Mesendoderm (in vitro differentiated cells): ENCODE measurements around the gene TMPRSS9.
A peak's percentile ranks its signal among the peaks of the same experiment; 100 is the strongest.
"Not testable (repeated sequence)": the region's sequence is repeated elsewhere in the genome, so short reads cannot be mapped to it uniquely, and the experiment has no call there.

ENCODE experiments used
- DNase-seq: peaks from one replicate; pipeline ENCODE4 v3.0.0; 2013
- H2AK5ac ChIP-seq: 2 replicates; pipeline ENCODE4 v1.6.1; 2013; ENCODE audit warnings: low read length, inconsistent platforms
- H2BK120ac ChIP-seq: 2 replicates; pipeline ENCODE4 v1.6.1; 2013; ENCODE audit warnings: low read depth, mild to moderate bottlenecking, low read length, moderate library complexity, mixed read lengths
- H2BK15ac ChIP-seq: replicated peaks from 2 replicates; pipeline ENCODE4 v1.6.1; 2013; ENCODE audit warnings: low read depth, mild to moderate bottlenecking, moderate library complexity
- H2BK5ac ChIP-seq: 2 replicates; pipeline ENCODE4 v1.6.1; 2013; ENCODE audit warnings: low read length, inconsistent platforms
- H3K18ac ChIP-seq: 2 replicates; pipeline ENCODE4 v1.6.1; 2013; ENCODE audit warnings: mild to moderate bottlenecking, low read length, mixed read lengths
- H3K23ac ChIP-seq: one replicate; pipeline ENCODE4 v1.6.1; 2013; ENCODE audit warnings: low read length
- H3K27ac ChIP-seq: 2 replicates; pipeline ENCODE4 v1.5.1; 2013; ENCODE audit warnings: low read depth, mild to moderate bottlenecking, inconsistent platforms, low read length, moderate library complexity
- H3K27me3 ChIP-seq: 2 replicates; pipeline ENCODE4 v1.6.1; 2013; ENCODE audit warnings: low read length, control low read depth, mild to moderate bottlenecking, inconsistent platforms; ENCODE audit not compliant: insufficient read depth, poor library complexity
- H3K36me3 ChIP-seq: 2 replicates; pipeline ENCODE4 v1.6.1; 2013; ENCODE audit warnings: low read length, inconsistent platforms; ENCODE audit not compliant: control insufficient read depth, insufficient read depth
- H3K4ac ChIP-seq: one replicate; pipeline ENCODE4 v1.6.1; 2013; ENCODE audit warnings: low read depth, mild to moderate bottlenecking, low read length, moderate library complexity
- H3K4me1 ChIP-seq: 2 replicates; pipeline ENCODE4 v1.6.1; 2013; ENCODE audit warnings: low read depth, low read length, inconsistent platforms; ENCODE audit not compliant: control insufficient read depth
- H3K4me2 ChIP-seq: 2 replicates; pipeline ENCODE4 v1.6.1; 2013; ENCODE audit warnings: low read length
- H3K4me3 ChIP-seq: 2 replicates; pipeline ENCODE4 v1.5.1; 2013; ENCODE audit warnings: mild to moderate bottlenecking, low read length
- H3K56ac ChIP-seq: one replicate; pipeline ENCODE4 v1.6.1; 2013; ENCODE audit warnings: low read length
- H3K79me1 ChIP-seq: 2 replicates; pipeline ENCODE4 v1.6.1; 2013; ENCODE audit warnings: low read length, inconsistent platforms
- H3K79me2 ChIP-seq: 2 replicates; pipeline ENCODE4 v1.6.1; 2013; ENCODE audit warnings: mild to moderate bottlenecking, low read length; ENCODE audit not compliant: control insufficient read depth, insufficient read depth
- H3K9ac ChIP-seq: 2 replicates; pipeline ENCODE4 v1.6.1; 2013; ENCODE audit warnings: low read length, inconsistent platforms
- H4K5ac ChIP-seq: one replicate; pipeline ENCODE4 v1.6.1; 2013; ENCODE audit warnings: low read length
- H4K8ac ChIP-seq: one replicate; pipeline ENCODE4 v1.6.1; 2013; ENCODE audit warnings: low read depth, mild to moderate bottlenecking, control low read depth, low read length, moderate library complexity
- WGBS: extraction: QIAGEN DNeasy Blood & Tissue Kit; methylation state at CpG from one replicate; pipeline ENCODE4 v1.1.7; 2013; ENCODE audit warnings: low lambda C conversion rate, missing lambda C conversion rate; ENCODE audit not compliant: insufficient coverage; ENCODE audit errors: extremely low coverage; 5-methylcytosine and 5-hydroxymethylcytosine counted together

Gene TMPRSS9

DNA sequence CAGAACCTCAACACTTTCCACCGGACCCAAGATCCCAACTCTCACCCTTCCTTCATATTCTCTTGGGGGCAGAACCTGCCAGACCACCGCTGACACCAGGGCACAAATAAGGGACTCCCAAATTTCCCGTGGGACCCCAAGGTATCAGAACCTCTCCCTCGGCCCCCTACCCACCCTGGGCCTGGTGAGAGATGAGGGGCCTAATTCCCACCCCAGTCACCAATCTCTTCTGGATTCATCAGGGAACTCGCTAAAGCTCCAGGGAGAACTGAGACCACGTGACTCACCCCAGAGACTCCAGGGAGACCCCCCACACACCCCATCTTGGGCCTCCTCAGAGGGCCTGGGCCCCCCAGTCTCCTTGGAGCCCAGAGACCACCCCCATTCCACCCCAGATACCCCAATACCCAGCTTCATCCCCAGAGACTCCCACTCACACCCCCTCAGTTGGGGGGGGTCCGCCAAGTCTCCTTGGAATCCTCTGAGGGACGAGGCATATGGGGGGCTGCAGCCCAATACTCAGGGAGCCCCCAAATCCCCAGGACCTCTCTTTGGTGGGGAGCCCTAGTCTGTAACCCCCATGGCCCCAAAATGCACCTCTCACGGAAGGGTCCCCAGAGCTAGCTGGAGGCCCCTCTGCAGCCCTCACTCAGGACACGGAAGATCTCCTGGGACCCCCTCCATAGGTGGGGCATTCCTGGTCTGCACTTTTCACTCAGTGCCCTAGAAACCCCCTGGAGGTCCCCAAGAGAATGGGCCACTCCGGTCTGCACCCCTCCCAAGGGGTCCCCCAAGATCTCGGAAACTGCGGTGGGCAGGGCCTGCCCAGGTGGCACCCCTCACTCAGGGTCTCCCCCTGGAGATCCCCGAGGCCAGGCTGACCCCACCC, 95.1 kb downstream of the TMPRSS9 start:
- Histone ChIP-seq H3K79me1 (peaks cover 9% of the 10 kb centered on the region), H3K4me1 (no peaks in the 10 kb centered on the region), H3K27me3 (no peaks in the 10 kb centered on the region), H3K23ac (no peak overlapping the region), H2BK15ac (no peak overlapping the region), H3K4me3 (peak overlapping the region; percentile 97), H2BK120ac (no peak overlapping the region), H3K18ac (peak overlapping the region; percentile 98), H2AK5ac (no peak overlapping the region), H3K9ac (peak overlapping the region; percentile 98), H4K8ac (no peak overlapping the region), H3K36me3 (no peaks in the 10 kb centered on the region), H3K27ac (no peak overlapping the region), H3K4me2 (peak overlapping the region; percentile 85), H3K79me2 (peaks cover 62% of the 10 kb centered on the region), H3K56ac (peak overlapping the region; percentile 98), H3K4ac (peak overlapping the region; percentile 100), H4K5ac (no peak overlapping the region), H2BK5ac (no peak overlapping the region)
- no CpG with 5 or more reads among the region's 14 CpGs for WGBS
- DNase-seq, result no peak

DNA sequence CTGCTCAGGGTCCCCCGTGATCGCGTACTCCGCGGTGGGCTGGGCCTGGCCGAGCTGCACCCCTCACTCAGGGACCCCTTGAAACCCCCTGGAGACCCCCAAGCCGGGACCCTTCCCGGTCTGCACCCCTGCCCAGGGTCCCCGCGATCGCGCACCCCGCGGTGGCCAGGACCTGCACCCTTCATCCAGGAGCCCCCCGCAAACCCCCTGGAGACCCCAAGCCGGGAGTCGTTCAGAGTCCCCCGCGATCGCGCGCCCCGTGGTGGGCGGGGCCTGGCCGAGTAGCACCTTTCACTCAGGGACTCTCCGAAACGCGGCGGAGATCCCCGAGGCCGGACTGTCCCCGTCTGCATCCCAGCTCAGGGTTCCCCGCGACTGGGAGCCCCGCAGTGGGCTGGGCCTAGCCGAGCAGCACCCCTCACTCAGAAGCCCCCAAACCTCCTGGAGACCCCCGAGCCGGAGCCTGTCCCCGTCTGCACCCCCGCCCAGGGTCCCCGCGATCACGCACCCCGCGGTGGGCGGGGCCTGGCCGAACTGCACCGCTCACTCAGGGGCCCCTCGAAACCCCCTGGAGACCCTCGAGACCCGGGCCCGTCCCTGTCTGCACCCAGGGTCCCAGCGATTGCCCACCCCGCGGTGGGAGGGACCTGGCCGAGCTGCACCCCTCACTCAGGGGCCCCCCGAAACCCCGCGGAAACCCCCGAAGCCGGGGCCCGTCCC, 95.9 kb downstream of the TMPRSS9 start:
- Histone ChIP-seq H4K8ac (peak overlapping the region; percentile 91), H3K23ac (peak overlapping the region; percentile 66), H3K27ac (peak overlapping the region; percentile 63), H3K4me2 (peak overlapping the region; percentile 85), H3K56ac (peak overlapping the region; percentile 98), H2BK15ac (no peak overlapping the region), H3K9ac (peak overlapping the region; percentile 98), H3K18ac (peak overlapping the region; percentile 98), H3K27me3 (no peaks in the 10 kb centered on the region), H3K4me3 (peak overlapping the region; percentile 97), H3K4me1 (no peaks in the 10 kb centered on the region), H2AK5ac (no peak overlapping the region), H3K79me2 (peaks cover 55% of the 10 kb centered on the region), H2BK120ac (peak overlapping the region; percentile 95), H3K4ac (peak overlapping the region; percentile 100), H3K79me1 (peaks cover 9% of the 10 kb centered on the region), H2BK5ac (no peak overlapping the region), H3K36me3 (no peaks in the 10 kb centered on the region), H4K5ac (no peak overlapping the region)
- no CpG with 5 or more reads among the region's 62 CpGs for WGBS
- DNase-seq, result no peak

DNA sequence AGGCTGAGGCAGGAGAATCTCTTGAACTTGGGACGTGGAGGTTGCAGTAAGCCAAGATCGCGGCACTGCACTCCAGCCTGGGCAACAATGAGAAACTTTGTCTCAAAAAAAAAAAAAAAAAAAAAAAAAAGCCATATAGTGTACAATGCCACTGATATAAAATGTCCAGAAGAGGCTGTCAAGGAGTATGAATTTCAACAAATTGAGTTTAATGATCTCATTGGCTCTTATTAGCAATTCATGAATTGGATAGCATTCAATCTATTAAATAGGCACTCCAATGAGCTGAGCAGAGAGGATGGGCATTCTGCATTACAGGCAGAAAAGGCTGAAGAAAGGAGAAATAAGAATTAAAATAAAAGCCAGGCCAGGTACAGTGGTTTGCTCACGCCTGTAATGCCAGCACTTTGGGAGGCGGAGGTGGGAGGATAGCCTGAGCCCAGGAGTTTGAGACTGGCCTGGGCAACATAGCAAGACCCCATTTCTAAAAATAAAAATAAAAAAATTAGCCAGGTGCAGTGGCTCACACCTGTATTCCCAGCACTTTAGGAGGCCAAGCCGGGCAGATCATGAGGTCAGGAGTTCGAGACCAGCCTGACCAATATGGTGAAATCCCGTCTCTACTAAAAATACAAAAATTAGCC, 97.5 kb downstream of the TMPRSS9 start:
- Histone ChIP-seq H3K27me3 (no peaks in the 10 kb centered on the region), H2BK5ac (no peak overlapping the region), H4K5ac (no peak overlapping the region), H3K9ac (no peak overlapping the region), H2AK5ac (no peak overlapping the region), H4K8ac (no peak overlapping the region), H3K4ac (no peak overlapping the region), H3K4me3 (no peak overlapping the region), H3K79me1 (peaks cover 5% of the 10 kb centered on the region), H3K4me2 (no peak overlapping the region), H2BK15ac (no peak overlapping the region), H3K36me3 (no peaks in the 10 kb centered on the region), H3K18ac (peak overlapping the region; percentile 53), H3K27ac (no peak overlapping the region), H3K79me2 (peaks cover 42% of the 10 kb centered on the region), H3K23ac (no peak overlapping the region), H2BK120ac (no peak overlapping the region), H3K56ac (peak overlapping the region; percentile 52), H3K4me1 (no peaks in the 10 kb centered on the region)
- no CpG with 5 or more reads among the region's 8 CpGs for WGBS
- DNase-seq, result no peak

DNA sequence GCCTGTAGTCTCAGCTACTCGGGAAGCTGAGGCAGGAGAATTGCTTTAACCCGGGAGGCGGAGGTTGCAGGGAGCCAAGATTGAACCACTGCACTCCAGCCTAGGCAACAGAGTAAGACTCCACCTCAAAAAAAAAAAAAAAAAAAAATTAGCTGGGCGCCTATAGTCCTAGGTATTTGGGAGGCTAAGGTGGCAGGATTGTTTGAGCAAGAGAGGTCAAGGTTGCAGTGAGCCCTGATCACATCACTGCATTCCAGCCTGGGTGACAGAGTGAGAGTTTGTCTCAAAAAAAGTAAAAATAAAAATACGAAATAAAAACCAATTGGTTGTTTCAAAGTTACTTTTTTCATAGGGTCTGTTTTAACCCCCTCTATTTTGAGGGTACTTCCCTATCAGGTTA, 98.0 kb downstream of the TMPRSS9 start:
- Histone ChIP-seq H2BK120ac (no peak overlapping the region), H3K79me1 (peaks cover 5% of the 10 kb centered on the region), H3K4ac (no peak overlapping the region), H3K4me1 (no peaks in the 10 kb centered on the region), H3K9ac (no peak overlapping the region), H3K23ac (no peak overlapping the region), H3K18ac (no peak overlapping the region), H3K79me2 (peaks cover 36% of the 10 kb centered on the region), H4K8ac (no peak overlapping the region), H3K4me3 (no peak overlapping the region), H3K27me3 (no peaks in the 10 kb centered on the region), H2BK15ac (no peak overlapping the region), H3K36me3 (no peaks in the 10 kb centered on the region), H3K4me2 (no peak overlapping the region), H3K27ac (no peak overlapping the region), H2AK5ac (no peak overlapping the region), H3K56ac (no peak overlapping the region), H4K5ac (no peak overlapping the region), H2BK5ac (no peak overlapping the region)
- no CpG with 5 or more reads among the region's 5 CpGs for WGBS
- DNase-seq, result no peak

DNA sequence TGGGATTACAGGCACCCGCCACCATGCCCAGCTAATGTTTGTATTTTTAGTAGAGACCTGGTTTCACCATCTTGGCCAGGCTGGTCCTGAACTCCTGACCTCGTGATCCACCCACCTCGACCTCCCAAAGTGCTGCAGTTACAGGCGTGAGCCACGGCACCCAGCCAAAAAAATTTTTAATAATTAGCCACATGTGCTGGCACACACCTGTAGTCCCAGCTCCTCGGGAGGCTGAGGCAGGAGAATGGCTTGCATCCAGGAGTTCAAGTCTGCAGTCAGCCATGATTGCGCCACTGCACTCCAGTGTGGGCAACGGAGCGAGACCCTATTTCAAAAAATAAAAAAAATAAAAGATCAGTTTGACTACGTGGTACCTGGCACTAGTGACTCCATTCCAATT, 98.7 kb downstream of the TMPRSS9 start:
- not testable (repeated sequence) for H3K18ac ChIP-seq, H2BK120ac ChIP-seq, H3K9ac ChIP-seq, H3K79me1 ChIP-seq, H3K4me2 ChIP-seq, H2AK5ac ChIP-seq, H3K36me3 ChIP-seq, H3K56ac ChIP-seq, H2BK15ac ChIP-seq, H4K8ac ChIP-seq, H3K4me1 ChIP-seq, H3K27ac ChIP-seq, H3K4ac ChIP-seq, H3K4me3 ChIP-seq, DNase-seq, H4K5ac ChIP-seq, H3K23ac ChIP-seq, H2BK5ac ChIP-seq, H3K27me3 ChIP-seq
- WGBS, result no CpG with 5 or more reads among the region's 10 CpGs
- H3K79me2 ChIP-seq, result peaks cover 29% of the 10 kb centered on the region
